Fibroblast of peridontal ligament (primary cell): Measurements from ENCODE around the gene CATSPERB.
"Not testable (repeated sequence)": the region's sequence is repeated elsewhere in the genome, so short reads cannot be mapped to it uniquely, and the experiment has no call there.

Source experiments
- DNase-seq: peaks from one replicate; pipeline ENCODE4 v3.0.0-alpha.2; 2010; ENCODE audit errors: extremely low read depth

CATSPERB gene, protein sequence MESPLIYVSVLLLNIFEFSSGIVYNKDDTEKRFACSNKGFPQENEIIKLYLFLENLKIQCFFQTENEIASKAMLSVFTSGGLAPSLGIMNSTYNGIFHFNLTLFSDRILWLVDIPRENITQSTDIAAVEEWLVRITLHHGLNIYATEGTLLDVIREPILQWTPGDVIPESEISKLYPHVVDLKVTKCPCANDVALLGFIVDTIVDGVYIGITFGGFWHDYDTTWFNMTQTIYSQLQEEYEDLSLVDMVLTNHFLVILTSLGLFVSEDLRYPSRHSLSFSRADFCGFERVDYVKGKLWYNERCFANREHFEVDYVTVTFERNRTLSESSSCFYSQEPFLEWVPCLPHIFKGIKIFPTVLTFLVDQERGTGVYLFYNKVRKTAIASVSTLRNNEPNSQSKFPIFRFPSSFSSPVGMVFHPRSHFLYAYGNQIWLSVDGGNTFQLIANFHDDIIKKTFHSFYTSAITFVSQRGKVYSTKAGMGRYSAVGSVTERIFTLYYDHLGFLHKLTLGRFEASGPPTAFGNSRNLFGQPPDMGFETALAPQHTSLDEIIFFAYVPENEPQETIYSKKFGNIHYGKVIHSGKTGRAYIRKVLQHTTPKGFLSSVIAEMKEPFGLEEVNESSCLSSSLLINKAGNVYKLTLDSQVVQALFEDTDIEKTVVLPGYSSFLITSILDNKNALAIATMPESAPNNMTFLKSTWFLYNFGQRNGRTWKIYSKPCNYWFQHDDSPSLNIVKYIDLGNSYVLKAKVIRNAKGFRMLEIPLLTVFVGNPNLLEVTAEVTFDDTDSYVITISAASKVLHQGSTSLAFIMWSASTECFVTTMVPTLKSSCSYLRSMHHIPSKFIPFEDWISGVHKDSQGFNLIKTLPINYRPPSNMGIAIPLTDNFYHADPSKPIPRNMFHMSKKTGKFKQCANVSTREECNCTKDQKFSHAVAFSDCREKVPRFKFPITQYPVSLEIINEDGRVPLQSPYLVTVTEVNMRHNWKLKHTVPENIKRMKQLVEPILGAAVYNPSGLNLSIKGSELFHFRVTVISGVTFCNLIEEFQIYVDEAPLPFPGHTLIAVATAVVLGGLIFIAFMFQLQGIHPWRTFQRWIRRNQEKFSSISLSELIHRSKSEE

DNA sequence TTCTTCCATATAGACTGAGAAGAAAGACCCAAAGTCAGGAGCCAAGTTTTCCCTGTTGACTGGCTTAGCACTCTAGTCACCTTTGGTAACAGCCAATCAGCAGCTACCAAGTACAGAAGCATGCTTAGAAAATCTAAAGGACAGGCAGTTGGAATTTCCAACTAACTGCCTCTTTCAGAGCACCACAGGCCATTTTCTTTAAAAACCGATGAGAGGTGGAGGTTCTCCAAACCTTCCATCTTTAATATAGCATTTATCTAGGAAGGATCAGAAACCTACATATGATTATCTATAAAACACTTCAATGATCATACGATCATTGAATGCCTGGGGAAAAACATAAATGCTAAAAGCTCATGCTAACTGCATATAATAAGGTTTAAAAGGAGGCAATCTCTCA lies at the start of gene CATSPERB:
CATSPERB (minus strand) TSS at position 101 of the 400 bp plus-strand sequence. CDS start 2,607 bp downstream, outside the sequence.
- DNase-seq: no peak

DNA sequence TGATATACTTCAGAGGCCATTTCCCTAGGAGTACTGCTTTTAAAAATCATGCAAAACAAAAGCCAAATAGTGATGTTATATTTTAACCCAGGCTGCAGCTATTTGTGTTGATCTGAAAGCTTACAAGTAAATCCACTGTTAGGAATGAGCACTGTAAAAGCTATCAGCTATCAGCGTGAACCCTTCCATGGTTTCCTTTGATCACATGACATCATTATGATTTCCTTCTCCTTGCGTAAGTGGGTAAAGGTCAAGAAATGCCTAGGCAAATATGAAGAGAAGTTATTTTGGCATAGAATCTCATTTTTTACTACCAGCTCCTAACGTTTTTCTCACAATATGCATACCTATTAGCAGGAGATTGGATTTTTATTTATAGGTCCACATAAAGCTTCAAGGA lies 48.6 kb upstream of the CATSPERB start:
- DNase-seq: no peak

DNA sequence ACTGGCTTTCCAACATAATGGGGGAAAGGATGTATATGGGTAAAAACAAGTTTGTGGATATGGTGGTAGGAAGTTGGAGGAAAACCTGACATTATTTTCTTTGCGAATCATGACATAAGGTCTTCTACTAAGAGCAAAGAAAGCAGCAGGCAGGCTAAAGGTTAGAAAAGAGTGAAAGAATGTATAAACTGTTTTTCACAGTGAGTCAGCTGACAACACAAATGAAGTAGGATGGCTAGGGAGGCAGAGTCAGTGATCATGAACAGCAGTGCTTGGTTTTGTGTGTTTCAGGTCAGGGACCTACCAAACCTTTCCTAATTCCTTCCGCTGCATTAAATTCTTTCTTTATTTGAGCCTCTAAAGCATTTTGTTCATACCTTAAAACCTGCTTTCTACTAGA lies 46.3 kb upstream of the CATSPERB start:
- no peak for DNase-seq

DNA sequence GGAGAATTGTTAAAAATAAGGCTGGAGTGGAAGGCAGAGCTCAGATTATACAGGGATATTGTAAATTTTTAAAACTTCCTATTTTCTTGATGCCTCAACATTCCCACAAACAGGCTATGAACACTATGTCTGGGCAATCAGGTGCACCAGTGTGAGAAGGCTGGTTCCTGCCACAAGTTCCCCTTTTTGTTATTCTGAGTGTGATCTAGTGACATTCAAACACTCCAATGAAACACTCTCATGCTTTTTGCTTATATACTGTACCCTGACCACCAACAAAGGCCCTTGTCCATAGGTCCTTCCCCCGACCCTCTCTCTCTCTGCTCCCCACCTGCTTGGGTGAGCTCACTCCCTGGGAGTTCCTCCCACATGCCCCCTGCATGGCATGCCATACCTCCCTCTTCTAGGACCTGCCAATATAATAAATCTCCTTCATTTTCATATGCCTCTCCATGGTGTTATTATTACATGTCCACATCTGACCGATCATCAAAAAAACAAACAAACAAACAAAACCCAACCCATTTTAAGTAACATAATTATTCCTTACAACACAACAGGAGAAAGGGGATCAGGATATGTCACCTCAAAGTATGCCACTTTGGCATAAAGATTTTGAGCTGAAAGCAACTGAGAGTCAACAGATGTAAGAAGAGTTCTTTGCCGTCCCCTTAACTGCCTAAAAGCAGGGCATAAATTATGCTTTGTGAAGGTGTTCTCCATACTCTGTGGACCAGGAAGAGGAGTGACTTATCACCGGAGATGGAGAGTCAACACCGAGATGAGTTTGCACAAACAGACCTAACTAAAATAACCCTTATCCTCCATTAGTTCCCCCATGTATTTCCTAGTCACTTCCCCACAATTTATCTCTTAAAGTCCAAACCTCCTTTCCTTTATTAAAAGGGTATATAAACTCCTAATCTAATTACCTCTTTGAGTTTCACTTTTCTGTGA lies 42.5 kb upstream of the CATSPERB start:
- no peak for DNase-seq

DNA sequence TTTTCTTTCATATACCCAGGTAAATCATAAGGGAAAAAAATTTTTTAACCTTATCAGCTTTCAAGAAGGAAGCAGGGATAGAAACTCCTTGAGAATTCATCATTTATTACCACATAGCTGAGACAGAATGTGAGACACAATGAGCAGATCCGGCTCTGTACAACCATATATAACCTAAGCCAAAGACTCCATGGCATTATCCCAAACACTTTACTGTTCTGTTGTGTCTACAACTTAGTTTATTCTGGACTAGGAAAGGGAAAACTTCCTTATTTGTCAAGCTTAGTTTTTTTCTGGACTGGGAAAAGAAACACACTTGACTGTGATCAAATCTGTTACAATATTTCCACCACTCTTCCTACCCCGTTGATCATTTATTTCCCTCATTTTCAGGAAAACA lies 38.3 kb upstream of the CATSPERB start:
- no peak for DNase-seq

DNA sequence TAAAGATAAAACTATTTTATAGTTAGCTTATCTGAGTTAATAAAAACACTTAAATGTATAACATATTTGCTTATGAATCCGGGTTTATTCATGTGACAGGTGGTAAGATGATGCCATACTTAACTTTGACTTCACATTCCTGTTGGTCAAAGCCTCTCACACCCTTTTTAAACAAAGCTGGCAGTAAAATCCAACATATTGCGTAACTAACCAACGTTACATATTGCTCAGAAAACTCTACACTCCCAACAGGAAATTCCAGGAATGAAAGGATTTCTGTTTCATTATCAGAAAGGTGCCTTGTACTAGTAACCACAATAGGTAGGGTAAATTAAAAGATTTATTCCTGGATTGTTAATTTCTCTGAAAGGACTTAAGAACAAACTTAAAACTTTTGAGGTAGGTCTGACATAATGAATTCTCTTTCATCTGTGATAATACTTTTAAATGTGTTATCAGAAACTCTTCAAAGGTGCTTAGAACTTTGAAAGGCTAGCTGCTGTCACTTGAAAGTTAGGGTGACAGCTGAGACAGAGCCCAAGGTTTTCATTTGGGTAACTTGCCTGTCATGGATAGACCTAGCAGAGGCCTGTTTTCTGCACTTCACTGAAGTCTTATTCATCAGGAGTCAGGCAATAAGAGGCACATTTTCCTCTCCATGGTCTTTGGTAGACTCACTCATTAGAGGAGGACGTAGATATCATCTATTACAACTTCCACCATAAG lies 23.8 kb upstream of the CATSPERB start:
- DNase-seq: peak; percentile 3

DNA sequence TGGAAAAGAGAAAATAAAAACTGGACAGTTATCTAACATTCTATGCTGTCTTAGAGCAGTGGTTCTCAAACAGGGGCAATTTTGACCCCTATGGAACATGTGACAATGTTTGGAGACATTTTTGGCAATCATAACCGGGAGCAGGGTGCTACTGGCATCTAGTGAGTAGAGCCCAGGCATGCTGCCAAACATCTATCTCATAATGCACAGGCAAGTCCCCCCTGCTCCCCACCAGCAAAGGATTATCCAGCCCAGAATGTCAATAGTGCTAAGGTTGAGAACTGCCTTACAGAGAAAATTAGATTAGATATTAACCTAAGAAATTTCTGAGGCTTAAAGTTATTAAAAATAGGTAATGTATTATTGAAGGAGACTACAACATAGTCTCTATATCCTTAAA lies 22.9 kb upstream of the CATSPERB start:
- DNase-seq: no peak

DNA sequence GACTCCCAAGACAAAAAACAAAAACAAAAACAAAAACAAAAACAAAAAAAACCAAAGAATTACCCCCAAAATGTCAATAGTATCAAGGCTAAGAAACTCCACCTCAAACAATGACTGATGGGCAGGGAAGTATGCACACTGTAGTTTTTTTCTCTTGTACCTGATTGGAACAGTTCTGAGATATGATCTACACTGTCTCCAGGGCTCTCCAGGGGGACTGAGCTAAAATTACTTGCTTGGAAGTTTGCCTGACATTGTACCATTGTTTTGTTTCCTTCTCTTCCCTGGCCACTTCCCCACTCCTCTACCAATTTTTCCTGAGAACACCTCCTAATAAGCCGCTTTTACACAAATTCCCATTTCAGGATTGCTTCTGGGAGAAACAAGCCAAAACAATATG lies 22.3 kb upstream of the CATSPERB start:
- no peak for DNase-seq

DNA sequence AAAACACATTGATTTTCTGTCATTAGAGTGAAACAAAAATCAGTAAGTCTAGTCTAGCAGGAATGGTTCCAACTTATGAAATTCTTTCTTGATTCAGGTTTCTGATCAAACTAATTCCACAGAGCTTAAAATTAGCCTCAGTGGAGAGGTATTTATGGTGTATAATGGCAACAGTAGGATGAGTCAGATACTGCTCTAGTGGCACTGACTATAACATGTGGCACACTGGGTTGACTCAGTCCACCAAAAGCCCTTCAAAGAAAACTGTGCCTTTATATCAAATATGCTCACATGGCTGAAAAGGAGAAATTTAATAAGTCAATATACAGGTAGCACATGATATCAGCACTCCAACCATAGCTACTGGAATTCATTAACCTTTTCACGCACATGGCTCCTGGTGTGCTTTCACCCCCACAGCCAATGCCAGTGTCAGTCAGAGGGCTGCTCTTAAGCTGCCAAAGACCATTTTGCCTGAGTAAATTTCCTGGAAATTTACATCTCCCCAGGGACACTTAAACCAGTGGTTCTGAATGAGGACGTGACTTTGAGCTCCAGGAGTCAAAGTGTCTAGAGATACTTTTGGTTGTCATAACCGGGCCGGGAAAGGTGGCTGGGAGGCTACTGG lies 21.7 kb upstream of the CATSPERB start:
- DNase-seq: no peak

DNA sequence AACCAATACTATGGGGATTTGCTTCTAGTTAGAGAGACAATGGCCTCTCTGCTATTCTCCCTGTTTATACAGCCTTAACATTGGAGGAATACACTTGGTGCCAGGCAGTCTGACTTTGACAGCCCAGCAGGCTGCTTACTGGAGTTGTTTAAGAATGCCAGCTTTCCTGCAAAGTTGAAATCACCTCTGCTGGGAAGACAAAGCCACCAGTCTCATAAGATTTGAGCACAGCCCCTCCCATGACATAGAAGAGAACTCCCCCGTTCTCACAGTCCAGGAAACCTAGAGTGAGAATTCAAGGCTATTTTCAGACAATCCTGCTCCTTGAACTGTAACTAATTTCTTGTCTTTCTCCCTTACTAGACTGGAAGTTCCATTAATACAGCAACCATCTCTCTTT lies 21.1 kb upstream of the CATSPERB start:
- no peak for DNase-seq

DNA sequence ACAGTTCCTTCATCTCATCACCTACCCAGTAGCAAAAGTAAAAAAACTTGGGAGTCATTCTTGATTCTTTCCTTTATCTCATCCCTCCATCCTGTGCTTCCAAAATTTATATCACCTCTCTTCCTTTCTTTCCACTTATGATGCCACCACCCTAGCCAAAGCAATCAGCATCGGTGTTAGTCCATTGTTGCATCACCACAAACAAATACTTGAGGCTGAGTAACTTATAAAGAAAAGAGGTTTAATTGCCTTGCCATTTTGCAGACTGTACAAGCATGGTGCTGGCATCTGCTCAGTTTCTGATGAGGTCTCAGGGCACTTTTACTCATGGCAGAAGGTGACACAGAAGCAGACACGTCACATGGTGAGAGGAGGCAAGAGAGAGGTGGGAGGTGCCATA lies 19.8 kb upstream of the CATSPERB start:
- no peak for DNase-seq

DNA sequence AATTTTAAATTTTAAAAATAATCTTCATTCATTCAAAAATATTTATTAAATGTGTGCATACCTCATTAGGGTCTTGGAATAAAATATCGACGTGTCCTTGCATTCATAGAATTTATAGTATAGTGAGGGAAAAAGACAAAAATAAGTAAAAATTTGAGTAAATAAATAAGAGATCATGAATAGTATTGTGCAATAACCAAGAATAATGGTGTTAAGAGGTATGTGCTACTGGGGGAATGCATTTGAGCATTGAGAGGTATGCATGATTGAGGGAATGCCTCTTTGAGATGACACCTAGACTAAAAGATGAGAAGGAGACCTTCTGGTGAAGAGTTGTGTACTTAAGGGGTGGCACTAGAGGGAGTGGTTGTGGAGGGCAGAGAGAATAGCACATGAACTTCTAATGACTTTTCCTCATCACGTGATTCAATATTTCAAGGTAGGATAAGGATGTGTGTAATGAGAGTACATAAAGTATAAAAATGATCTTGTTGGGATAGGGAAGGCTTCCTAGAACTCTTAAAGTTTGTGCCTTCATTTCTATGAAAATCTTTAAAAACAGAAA lies 18.8 kb upstream of the CATSPERB start:
- no peak for DNase-seq

DNA sequence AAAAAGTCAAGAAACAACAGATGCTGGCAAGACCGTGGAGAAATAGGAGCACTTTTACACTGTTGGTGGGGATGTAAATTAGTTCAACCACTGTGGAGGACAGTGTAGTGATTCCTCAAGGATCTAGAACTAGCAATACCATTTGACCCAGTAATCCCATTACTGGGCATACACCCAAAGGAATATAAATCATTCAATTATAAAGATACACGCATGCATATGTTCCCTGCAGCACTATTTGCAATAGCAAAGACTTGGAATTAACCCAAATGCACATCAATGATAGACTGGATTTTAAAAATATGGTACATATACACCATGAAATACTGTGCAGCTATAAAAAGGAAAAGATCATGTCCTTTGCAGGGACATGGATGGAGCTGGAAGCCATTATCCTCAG lies 18.0 kb upstream of the CATSPERB start:
- DNase-seq: no peak

DNA sequence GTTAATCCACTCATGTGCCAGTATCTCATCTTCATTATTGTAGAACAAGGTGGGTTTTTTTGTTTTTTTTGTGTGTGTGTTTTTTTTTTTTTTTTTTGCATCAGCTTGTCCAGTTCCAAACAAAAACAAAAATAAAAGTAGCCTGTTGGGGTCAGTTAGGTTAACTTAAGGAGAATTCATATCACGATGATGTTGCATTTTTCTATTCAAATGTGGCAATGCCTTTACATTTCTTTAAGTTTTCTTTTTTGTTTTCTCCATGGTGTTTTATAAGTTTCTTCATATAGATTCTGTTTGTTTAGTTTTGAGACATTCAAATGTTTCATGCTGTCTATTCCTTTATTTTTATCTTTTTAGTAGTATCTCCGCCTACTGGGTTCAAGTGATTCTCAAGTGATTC lies 16.2 kb upstream of the CATSPERB start:
- no peak for DNase-seq

DNA sequence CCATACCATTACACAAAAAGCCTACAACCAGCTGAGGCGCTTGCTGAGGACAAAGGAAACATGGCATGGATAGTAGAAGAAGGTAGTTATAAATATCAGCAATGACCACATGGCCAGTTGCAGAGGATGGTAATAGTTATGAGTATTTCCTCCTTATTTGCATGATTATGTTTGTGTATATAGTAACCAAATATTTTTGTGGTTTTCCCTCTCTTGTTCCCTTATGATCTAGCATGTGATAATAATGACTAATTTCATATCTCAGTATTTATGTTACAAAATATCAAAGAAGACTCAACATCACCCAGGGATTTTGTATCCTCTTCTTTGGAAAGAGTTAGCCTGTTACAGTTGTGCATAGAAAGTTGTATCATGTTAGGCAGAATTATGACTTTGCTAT lies 13.5 kb upstream of the CATSPERB start:
- no peak for DNase-seq

DNA sequence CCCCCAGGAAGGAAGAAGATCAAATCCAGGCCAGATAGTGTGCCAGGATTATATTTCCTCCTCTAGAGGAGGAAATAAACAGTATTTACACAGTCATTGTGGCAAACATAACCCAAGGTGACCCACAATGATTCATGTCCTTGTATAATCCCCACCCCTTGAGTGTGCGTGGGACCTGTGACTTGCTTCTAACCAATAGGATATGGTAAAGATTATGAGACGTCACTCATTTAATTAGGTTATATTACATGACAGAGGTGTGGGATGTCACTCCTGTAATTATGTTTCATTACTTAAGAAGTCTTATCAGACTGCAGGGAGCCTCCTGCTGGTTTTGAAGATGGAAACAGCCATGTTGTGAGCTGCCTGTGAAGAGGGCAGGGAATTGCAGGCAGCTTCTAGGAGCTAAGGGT lies 12.2 kb upstream of the CATSPERB start:
- DNase-seq: no peak

DNA sequence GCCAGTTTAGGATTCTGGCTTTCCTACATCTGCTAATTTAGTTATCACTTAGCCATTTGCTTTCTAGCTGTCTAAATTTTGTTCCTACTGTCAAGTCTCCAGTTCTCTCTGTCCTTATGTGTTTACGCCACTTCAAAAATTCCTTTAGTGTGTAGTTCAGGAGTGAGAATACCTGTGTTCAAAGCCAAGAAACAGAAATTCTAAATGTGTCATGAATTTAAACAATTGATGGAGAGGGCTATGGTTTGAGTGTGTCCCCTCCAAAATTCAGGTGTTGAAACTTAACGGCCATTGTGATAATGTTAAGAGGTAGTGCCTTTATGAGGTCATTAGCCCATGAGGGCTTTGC lies 11.4 kb upstream of the CATSPERB start:
- DNase-seq: no peak

DNA sequence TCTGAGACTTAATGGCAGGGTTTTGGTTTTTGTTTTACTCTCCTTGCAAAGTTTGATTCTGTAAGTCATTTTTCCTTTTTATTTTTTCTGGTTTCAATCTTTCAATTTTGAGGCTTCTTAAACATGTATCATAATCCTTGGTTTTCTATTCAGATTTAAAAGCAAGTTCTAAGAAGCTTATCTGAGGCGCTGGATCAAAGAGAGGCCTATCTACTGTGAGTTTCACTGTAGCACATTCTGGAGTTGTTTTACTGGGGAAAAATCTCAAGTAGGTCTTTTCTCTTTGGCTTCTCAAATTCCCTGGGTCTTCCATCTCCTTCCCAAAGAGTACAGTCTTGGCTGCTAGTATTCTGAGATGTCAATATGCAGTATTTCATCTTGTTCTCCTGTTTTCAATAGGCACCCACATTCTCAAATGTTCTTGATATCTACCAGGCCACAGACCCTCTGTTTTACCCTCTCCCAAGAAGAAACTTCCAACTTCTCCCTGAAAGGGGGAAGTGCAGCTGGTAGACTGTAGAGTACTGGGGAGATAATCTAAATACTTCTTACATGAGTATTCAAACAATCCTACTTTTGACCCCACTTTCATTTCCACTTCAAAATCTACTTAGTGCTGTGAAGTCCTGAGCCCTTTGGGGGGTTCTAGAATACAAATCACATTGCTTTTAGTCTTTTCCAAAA lies 10.9 kb upstream of the CATSPERB start:
- no peak for DNase-seq

DNA sequence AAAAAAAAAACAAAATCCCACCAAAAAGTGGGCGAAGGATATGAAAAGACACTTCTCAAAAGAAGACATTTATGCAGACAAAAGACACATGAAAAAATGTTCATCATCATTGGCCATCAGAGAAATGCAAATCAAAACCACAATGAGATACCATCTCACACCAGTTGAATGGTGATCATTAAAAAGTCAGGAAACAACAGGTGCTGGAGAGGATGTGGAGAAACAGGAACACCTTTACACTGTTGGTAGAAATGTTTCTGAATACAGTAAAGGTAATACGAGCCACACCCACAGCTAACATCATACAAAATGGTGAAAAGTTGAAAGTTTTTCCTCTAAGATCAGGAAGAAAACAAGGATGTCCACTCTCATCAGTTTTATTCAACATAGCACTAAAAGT lies 8.0 kb upstream of the CATSPERB start:
- DNase-seq: not testable (repeated sequence)
